ENCODE measurements around the gene CENPF.

Gene CENPF

DNA sequence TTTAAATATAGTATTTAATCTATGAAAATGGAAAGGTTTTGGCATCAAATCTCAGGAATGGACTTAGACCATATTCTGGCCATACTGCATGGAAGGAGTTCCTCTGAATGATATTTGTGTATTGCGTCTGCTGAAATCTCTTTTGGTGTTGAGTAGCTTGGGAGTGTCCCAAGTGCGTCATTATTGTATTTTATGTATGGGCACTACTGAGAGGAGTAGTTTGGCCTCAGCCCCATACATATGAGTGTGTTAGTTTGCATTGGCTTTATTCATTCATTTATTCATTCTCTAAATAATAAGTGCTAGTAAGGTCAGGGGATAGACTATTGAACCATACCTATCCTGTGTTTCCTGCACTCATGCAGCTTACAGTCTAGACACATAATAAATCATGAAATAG lies 46.6 kb downstream of the CENPF start:
- DNase-seq (ENCODE audit: low read depth, low spot score): no peak
- no peak overlapping the region for H3K4me3 ChIP-seq (ENCODE audit: low read depth, low read length)
- TF ChIP-seq CTCF (IDR thresholded peaks at IDR 0.05; ENCODE audit: insufficient read depth, low read length, missing control alignments): no peak
- ChIA-PET POLR2A (no interaction called here), CTCF (interaction anchor here (0.7 to 13.6 kb wide), 8 partner anchors 11 to 877 kb away, joined by 3 to 221 read pairs (median 16); no protein-coding TSS in a partner anchor)

- no peak overlapping the region for H3K4me3 ChIP-seq (ENCODE audit: low read depth, low read length)
- ChIA-PET CTCF (interaction anchor here (1.6 to 13.6 kb wide), 4 partner anchors 9 to 875 kb away, joined by 4 to 221 read pairs (median 38); no protein-coding TSS in a partner anchor), POLR2A (no interaction called here)
- DNase-seq (ENCODE audit: low read depth, low spot score): no peak
- TF ChIP-seq CTCF (IDR thresholded peaks at IDR 0.05; ENCODE audit: insufficient read depth, low read length, missing control alignments): no peak
Observed at GRCh38 chr1:214650664-214651063, 47.7 kb downstream of the CENPF start.

DNA sequence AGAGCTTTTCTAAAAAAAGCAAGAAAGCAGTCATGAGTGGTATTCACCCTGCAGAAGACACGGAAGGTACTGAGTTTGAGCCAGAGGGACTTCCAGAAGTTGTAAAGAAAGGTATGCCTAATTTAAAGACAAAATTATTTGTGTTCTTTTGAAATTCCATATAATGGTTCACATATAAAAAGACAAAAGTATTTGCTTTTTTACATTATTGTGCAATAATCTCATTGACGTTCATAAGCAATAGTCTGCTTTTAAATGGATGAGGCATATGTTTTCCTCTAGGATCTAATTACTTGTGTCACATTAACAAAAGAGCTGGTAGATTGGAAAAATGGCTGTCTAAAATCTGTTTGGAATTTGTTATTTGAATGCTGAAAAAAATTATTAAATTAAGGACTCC lies 54.3 kb downstream of the CENPF start:
- no peak overlapping the region for H3K4me3 ChIP-seq (ENCODE audit: low read depth, low read length)
- ChIA-PET CTCF (interaction anchor here (0.7 to 13.6 kb wide), 5 partner anchors 11 to 868 kb away, joined by 3 to 221 read pairs (median 4); no protein-coding TSS in a partner anchor), POLR2A (no interaction called here)
- DNase-seq (ENCODE audit: low read depth, low spot score): no peak
- TF ChIP-seq CTCF (IDR thresholded peaks at IDR 0.05; ENCODE audit: insufficient read depth, low read length, missing control alignments): no peak

DNA sequence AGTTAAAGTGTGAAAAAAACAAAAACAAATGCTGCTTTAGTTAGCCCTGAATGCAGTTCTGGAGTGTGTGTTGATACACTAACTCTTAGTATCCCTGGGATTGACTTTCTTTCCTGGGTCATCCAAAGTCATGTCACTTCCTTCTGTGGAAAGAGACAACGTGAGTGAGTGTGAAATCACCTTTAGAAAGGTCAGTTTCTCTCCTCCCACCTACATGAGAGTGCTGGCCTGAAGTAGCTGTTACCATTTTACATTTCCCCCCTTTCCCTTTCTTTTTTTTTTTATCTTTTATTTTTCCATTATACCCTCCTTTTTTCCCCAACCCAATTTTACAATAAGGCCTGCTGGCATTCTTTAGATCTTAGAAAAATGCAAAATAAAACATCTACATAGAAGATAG lies 55.2 kb downstream of the CENPF start:
- TF ChIP-seq CTCF (IDR thresholded peaks at IDR 0.05; ENCODE audit: insufficient read depth, low read length, missing control alignments): no peak
- ChIA-PET POLR2A (no interaction called here), CTCF (interaction anchor here (0.9 to 13.6 kb wide), 5 partner anchors 308 to 867 kb away, joined by 3 to 221 read pairs (median 24); no protein-coding TSS in a partner anchor)
- no peak for DNase-seq (ENCODE audit: low read depth, low spot score)
- H3K4me3 ChIP-seq (ENCODE audit: low read depth, low read length): no peak overlapping the region

GRCh38 chr1:214658785-214659184 lies 55.8 kb downstream of the CENPF start:
- POLR2A ChIA-PET: no interaction called here
- DNase-seq (ENCODE audit: low read depth, low spot score): no peak
- CTCF ChIA-PET: interaction anchor here (0.9 to 13.6 kb wide), 8 partner anchors 11 to 867 kb away, joined by 3 to 221 read pairs (median 18); no protein-coding TSS in a partner anchor
- TF ChIP-seq CTCF (IDR thresholded peaks at IDR 0.05; ENCODE audit: insufficient read depth, low read length, missing control alignments): peak; percentile 49
- no peak overlapping the region for H3K4me3 ChIP-seq (ENCODE audit: low read depth, low read length)

- TF ChIP-seq CTCF (IDR thresholded peaks at IDR 0.05; ENCODE audit: insufficient read depth, low read length, missing control alignments): no peak
- POLR2A ChIA-PET: no interaction called here
- no peak for DNase-seq (ENCODE audit: low read depth, low spot score)
- CTCF ChIA-PET: interaction anchor here (0.7 to 13.6 kb wide), 46 partner anchors 9 to 869 kb away, joined by 3 to 221 read pairs (median 4); no protein-coding TSS in a partner anchor
- H3K4me3 ChIP-seq (ENCODE audit: low read depth, low read length): no peak overlapping the region
Observed at GRCh38 chr1:214660190-214660589, 57.2 kb downstream of the CENPF start.
